HG03565 (cell line): ENCODE data around the gene CAV2.
"Not testable (repeated sequence)": the region's sequence is repeated elsewhere in the genome, so short reads cannot be mapped to it uniquely, and the experiment has no call there.

Experiments used
- ATAC-seq: cut with Tn5 transposase; IDR thresholded peaks from one replicate; pipeline ENCODE4 v1.9.1; 2021; ENCODE audit warnings: mild to moderate bottlenecking, moderate library complexity; ENCODE audit not compliant: unreplicated experiment

Gene CAV2, protein sequence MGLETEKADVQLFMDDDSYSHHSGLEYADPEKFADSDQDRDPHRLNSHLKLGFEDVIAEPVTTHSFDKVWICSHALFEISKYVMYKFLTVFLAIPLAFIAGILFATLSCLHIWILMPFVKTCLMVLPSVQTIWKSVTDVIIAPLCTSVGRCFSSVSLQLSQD

GRCh38 chr7:116499168-116500077 lies at the start of gene CAV2:
Gene CAV2, plus strand, starts transcription at chr7:116499738. Its CDS starts 44 bp downstream, at chr7:116499782.
- ATAC-seq: no peak

DNA sequence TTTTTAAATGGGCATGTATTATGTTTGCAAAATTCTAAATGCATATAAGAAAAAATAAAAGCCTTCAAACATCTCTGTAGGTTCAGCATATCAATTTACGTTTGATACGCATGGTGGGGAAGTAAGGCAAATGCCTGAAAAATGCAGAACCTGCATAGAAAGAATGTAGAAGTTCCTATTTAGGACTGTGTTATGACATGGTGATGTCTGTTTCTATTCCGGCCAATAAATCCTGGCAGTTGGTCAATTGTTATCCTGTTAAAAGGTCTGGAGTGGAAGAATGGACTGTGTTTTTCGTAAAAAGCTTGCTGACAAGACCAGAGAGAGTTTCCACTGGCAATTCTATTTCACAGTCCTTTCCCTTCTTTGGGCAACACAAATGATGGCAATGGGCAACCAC lies 49.6 kb upstream of the CAV2 start:
- no peak for ATAC-seq

- ATAC-seq: no peak
Observed at GRCh38 chr7:116451957-116452729, 47.4 kb upstream of the CAV2 start.

GRCh38 chr7:116454377-116454776 lies 45.2 kb upstream of the CAV2 start:
- no peak for ATAC-seq

DNA sequence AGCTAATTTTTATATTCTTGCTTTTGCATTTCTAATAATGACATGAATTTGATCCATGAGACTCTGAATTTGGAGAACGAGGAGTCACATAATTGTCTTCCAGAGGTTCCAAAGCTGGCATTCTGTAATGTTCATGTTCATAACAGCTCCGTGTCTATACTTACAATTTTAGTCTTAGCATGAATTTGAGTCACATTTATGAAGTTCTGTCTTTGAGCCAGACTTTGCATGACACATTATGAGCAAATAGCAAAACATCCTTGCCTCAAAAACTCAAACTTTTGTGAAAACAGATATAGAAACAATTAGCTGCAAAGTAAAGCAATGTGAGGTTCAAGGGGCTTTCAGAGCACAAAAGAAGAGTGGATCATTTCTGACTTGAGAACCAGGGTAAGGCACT lies 44.5 kb upstream of the CAV2 start:
- no peak for ATAC-seq

DNA sequence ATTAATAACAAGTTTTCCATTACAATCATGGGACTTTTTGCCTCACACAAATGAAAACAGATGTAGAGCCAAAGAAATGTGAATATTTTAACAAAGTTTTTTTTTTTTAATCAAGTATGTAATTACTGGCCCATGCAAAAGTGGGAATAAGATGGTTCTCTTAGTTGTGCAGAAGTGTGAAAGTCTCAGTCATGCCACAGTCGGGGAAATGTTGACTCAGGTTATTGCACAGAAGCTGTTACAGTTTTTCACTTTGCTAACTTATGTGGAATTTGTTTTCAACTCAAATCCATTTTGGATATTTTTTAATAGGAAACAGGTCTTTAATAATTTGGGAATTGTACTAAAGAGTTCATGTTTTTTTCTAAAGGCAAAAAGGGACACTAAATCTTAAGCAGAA lies 44.0 kb upstream of the CAV2 start:
- ATAC-seq: no peak

DNA sequence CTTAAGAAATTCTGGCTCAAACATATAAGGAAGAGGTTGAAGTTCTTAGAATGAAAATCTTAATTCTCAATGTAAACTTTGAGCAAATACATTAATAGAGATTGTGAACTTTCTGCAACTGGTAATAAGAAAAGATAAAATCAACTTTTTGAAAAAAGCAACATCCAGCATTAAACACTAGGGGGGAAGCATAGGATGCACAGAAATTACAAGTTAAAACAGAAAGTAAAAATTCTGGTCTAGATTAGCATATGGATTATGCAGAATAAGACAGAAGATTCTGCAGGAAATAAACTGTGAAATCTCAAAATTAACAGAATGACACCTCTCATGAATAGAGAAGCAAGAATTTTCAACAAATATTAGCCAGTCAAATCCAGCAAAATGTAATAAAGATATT lies 38.0 kb upstream of the CAV2 start:
- ATAC-seq: no peak

- ATAC-seq: no peak
Observed at GRCh38 chr7:116463956-116464355, 35.6 kb upstream of the CAV2 start.

- ATAC-seq: no peak
Observed at GRCh38 chr7:116464375-116464774, 35.2 kb upstream of the CAV2 start.

DNA sequence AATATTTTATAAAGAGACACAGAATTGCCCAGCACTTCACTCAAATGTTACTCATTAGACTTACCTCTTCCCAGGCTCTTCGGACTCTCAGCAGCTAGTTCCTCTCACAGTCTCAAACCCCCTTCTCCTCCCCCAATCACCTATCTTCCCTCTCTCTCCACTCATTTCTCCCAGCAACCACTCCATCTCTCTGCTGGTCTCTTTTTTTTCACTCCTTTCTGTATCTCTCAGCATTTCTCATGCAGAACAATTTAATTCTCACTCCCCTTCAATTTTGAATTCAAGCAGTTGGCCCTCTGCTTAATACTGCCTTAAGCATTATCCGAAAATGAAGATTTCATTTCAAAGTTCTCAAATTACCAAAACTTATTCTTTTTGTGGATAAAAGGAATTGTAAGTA lies 34.4 kb upstream of the CAV2 start:
- ATAC-seq: no peak

- ATAC-seq: no peak
Observed at GRCh38 chr7:116468534-116468933, 31.0 kb upstream of the CAV2 start.

- no peak for ATAC-seq
Observed at GRCh38 chr7:116477625-116478024, 21.9 kb upstream of the CAV2 start.

DNA sequence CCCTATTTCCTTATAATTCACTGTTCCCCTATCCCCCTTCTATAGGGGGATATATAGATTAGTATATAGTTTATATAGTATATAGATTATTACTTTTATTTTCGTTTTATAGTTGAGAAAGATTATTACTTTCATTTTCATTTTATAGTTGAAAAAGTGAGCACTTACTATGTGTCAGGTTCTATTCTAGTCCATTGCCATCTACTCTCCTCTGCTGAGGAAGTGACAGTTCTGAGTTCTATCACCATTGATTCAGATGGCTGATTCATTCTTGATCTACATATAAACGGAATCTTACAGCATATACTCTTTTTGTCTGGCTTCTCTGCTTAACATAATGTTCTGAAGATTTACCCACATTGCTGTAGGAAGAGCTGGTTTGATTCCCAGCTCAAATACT lies 20.7 kb upstream of the CAV2 start:
- no peak for ATAC-seq

DNA sequence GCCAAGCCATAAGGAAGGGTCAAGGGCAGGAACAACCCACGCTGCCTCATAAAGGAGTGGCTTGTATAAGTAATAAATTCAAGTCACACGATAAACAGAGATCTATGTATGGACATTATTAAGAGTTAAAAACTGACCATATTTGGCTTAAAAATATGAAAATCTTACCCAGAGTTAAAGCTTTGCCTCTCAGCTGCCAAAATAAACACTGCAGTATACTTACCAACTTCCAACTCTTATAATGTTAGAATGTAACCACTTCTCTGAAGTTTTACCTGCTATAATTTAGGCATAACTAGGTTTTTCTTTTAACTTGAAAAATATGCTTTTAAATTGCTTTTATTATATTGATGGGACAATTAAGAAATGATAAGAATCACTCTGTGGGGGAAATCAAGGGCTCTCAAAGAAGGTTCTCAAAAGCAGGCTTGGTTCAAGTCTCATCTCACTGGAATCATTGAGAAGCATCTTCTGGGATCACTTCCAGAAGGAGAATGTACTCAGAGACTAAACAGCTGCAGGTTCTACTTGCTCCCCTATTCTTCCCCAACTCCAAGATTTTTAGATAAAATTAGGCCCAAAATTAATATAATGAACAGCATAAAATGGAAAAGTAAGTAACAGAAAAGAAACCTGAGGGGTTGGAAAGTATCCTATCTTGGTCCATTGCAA lies 16.1 kb upstream of the CAV2 start:
- no peak for ATAC-seq

- ATAC-seq: not testable (repeated sequence)
Observed at GRCh38 chr7:116484389-116484788, 15.1 kb upstream of the CAV2 start.

- no peak for ATAC-seq
Observed at GRCh38 chr7:116487907-116488521, 11.5 kb upstream of the CAV2 start.

- no peak for ATAC-seq
Observed at GRCh38 chr7:116490351-116490750, 9.2 kb upstream of the CAV2 start.

- ATAC-seq: no peak
Observed at GRCh38 chr7:116491887-116492653, 7.5 kb upstream of the CAV2 start.

DNA sequence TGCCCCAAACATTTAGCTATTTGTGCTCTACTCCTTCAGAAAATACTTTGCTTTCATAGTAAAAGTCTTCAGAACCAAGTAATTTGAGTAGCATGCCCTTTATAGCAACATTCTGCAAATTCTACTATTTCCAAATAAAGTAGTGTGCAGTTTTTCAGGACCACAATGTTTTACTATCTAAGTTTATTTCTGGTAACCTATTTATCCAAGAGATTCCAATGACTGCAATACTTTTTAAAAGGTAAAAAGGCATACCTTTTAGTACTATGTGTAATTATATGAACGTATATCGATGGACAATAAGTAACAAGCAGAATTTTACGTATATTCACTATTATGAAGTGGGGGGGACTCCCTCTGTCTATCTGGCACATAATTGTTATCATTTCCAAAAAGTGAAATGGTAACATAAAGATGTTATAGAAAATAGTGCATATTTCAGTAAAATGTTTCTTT lies 6.9 kb upstream of the CAV2 start:
- no peak for ATAC-seq

- no peak for ATAC-seq
Observed at GRCh38 chr7:116493449-116493848, 6.1 kb upstream of the CAV2 start.
